HG03469 (cell line): ENCODE data around the gene CNTNAP5.

Source experiments
- ATAC-seq: cut with Tn5 transposase; IDR thresholded peaks from one replicate; pipeline ENCODE4 v1.9.1; 2021; ENCODE audit warnings: mild to moderate bottlenecking, moderate library complexity, moderate number of reproducible peaks; ENCODE audit not compliant: unreplicated experiment

The CNTNAP5 gene

DNA sequence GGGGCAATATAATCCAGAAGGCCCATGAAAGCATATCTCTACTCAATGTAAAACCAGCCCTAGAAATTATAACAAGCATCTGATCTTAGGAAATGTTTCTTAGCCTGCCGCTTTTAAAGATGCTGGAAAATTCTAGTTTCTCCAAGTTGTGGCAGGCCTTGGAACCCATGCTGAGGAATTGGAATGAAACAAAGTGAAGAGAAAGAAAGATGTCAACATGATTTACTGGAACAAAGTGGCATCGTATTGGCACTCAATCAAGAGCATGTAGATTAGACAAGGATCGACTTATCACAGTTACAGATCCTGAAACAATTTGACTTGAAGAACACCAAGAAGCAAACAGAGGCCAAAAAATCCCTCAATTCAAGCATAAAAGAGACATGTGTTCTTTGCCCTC, 28.7 kb downstream of the CNTNAP5 start:
- no peak for ATAC-seq

GRCh38 chr2:124063596-124063995, 38.5 kb downstream of the CNTNAP5 start:
- no peak for ATAC-seq

GRCh38 chr2:124065636-124066035, 40.5 kb downstream of the CNTNAP5 start:
- no peak for ATAC-seq

DNA sequence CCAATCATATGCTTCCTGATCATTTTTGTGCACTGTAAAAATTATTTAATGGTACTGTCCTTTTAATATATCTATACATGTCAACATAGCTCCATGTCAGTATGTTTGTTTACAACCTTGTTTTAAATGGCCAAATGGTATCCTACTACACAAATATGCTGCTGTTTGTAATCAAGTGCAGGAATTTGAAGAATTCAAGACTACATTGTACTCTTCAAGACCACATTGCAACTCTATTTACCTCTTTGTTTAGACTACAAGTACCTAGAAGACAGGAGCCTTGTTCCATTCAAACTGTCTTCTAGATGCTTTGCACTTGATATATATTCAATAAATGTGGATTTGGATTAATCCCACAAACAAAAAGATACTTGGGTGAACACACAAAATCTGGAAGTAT, 41.7 kb downstream of the CNTNAP5 start:
- ATAC-seq: no peak

GRCh38 chr2:124079045-124079444, 54.0 kb downstream of the CNTNAP5 start:
- ATAC-seq: no peak

DNA sequence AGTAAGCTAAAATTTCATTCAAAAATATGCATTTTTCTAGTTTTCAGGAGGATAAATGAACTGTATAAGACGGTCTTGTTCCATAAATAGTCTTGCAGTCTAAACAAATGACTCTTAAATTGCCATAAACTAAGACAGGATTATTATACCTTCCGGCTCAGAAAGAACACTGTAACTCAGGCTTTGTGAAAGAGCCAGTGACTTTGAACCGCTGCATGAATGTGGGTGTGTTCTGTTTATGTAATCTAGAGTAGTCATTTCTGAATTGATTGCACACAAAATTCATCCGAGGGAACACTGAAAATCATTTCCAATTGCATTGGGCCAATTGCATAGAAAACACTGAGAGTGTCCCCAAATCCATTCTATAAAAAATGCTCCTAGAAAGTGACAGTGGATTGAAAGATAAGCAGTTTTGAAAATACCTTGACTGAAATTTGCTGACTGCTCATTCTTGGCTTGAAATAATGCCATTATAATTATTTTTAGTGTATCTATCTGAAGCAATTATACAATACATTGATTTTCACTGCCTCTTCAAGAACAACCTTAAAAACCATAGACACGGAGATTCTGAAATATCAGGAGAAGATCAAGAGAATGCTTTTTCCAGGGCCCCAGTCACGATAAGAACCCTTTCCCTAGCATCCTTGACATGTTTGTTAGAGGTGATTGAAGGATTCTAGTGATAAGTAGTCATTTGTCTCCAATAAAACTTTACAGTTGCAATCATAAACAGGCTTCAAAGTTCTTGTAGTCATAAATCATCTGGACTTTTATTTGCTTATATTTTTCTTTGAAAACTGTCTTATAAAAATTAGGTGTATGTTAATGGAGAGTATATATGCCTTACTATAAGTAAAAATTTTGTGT, 55.4 kb downstream of the CNTNAP5 start:
- no peak for ATAC-seq

- ATAC-seq: no peak
Observed at GRCh38 chr2:124081154-124081716, 56.1 kb downstream of the CNTNAP5 start.

DNA sequence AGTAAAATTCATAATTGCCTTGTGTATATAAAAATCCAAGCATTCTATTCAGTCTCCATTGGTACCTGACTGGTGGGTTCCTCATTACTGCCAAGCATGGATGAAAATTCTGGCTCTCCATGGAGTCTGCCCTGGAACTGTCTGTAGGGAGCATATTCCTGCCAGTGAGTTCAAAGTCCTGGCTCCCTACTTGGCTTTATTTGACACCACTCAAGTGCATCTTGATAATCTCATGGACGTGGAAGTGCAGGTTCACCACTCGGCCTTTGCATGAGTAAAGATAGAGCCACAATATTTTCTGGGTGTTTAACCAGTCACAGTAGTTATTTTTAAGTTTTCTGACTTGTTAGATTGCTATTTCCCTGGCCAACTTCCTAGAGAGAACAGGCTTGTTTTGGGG, 63.5 kb downstream of the CNTNAP5 start:
- ATAC-seq: no peak

GRCh38 chr2:124091721-124092120, 66.6 kb downstream of the CNTNAP5 start:
- ATAC-seq: no peak

GRCh38 chr2:124092651-124093050, 67.6 kb downstream of the CNTNAP5 start:
- no peak for ATAC-seq

- no peak for ATAC-seq
Observed at GRCh38 chr2:124104914-124105313, 79.8 kb downstream of the CNTNAP5 start.

GRCh38 chr2:124112206-124112605, 87.1 kb downstream of the CNTNAP5 start:
- ATAC-seq: no peak

GRCh38 chr2:124112966-124113365, 87.9 kb downstream of the CNTNAP5 start:
- no peak for ATAC-seq

- no peak for ATAC-seq
Observed at GRCh38 chr2:124120246-124120645, 95.2 kb downstream of the CNTNAP5 start.

DNA sequence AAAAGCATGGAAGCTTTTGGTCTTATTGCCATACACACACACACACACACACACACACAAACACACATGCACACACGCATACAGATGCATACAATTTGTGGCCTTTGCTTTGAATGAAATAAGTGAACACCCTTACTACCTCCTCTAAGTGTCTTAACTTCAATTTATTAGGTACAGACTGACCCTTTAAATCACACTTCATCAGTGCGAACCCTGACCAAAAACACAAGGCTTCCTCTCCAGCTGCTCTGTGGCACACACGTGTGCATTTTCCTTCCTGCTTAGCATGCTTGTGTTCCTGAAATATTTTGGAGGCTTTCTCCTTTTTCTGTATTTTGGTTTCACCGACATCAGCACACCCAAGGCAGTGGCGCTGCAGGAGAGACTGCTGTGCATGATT, 96.0 kb downstream of the CNTNAP5 start:
- no peak for ATAC-seq

DNA sequence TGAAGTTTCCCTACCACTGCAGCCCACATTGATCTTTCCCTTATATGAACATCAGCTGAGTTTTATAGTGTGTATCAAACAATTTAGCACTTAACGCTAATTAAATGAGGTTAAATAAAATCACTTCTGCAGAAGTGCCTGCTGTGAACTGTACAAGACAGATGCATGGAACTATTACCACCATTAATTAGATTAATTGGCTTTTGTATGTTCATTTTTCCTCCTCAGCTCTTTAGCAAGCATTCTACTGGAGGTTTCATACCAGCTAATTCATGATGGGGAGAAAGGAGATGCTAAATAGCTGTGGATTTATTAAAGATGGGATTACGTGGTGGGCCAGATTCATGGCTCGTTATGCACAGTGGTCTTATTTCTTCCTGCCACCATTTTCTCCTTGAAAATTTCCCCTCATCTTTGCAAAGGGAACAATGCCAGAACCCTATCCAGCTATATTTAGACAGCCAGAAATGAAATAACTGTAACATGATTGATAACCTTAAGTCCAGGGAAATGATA, 96.7 kb downstream of the CNTNAP5 start:
- no peak for ATAC-seq

DNA sequence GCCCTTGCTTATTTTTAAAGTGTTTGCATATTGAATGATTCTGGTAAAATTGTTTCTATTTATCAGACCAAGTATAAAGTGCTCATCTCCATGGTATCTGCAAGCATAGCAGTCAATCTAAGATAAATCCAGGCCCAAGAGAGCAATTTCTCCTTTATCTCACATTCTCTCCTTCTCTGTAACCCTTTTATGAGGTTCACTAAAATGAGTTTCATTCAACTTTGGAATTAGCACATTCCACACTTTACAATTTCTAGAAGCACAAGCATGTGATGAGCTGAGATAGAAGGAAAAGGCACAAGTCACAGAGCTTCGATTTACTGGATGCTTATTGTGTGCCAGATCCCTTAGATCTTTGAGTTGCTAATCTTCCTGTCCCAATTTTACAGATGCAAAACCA, 97.3 kb downstream of the CNTNAP5 start:
- no peak for ATAC-seq

DNA sequence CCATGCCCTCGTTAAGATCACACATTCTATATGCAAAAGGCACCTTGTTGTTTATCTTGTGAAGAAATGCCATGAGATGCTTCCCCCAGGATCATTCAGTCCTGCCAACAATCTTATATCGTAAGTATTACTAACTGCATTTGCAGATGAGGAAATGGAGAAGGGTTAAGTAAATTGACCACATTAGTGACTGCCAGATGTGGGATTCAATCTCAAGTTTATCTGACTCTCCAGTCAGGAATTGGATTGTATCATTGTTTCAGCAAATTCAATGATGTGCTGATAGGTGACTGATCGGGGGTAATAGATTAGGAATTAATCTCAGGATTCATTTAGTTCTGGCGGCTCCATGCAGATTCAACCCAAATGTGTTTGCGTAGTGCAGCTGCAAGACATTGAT, 106.2 kb downstream of the CNTNAP5 start:
- no peak for ATAC-seq

GRCh38 chr2:124136110-124136509, 111.0 kb downstream of the CNTNAP5 start:
- no peak for ATAC-seq

- ATAC-seq: no peak
Observed at GRCh38 chr2:124138076-124138475, 113.0 kb downstream of the CNTNAP5 start.

DNA sequence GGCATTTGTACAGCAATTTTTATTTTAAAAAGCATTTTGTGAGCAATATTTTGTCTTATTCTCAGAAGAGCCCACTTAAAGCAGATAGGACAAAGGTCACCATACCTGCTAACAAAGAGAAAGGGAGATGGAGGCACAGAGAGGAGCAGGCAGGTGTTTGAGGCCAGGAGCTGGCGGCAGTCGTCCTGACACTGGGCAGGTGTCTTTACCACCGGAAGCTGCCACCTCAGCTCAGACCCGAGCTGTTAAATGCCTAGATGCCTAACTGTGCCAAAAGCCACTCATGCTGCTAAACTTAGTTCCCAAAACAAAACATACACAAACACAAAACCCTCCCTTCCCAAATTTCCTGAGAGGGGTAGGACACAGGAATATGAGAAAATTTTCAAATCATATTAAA, 120.9 kb downstream of the CNTNAP5 start:
- ATAC-seq: no peak

DNA sequence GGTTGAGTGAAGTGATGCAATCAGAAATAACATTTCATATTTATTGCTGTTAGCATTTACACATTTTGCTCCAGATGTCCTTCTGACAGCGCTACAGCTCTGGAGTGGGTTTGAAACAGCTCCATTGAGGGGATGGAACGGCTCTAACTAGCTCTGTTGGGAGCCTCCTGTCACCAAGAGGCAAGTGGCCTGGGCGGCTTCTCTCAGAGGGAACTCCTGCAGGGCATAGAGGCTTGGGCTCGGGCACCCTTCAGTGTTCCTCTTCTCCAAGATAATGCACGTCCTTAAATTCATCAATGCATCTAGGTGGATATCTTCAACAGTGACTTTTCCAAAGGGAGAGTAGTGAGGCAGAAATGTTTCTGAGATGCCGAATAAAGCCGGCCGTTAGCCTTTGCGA, 122.5 kb downstream of the CNTNAP5 start:
- ATAC-seq: no peak
